GM12892 (cell line): ENCODE data around the gene SCGB1A1. TPM values are rescaled to one million over a fixed set of nuclear protein-coding genes. Genes with fewer than 3 reads are reported as not detected.
"Not testable (repeated sequence)": the region's sequence is repeated elsewhere in the genome, so short reads cannot be mapped to it uniquely, and the experiment has no call there.

Source experiments
- DNase-seq: peaks from one replicate; pipeline ENCODE4 v3.0.0; 2011; ENCODE audit not compliant: insufficient read length
- FAIRE-seq: peaks from 2 replicates; lab custom pipeline; 2011; peaks lifted over from hg19 to GRCh38; lab: Jason Lieb, UNC
- POLR2A ChIP-seq: IDR thresholded peaks from 2 replicates; pipeline ENCODE4 v1.6.1; 2011; ENCODE audit warnings: low read depth, low read length, control low read depth
- POLR2AphosphoS5 ChIP-seq: IDR thresholded peaks from 2 replicates; pipeline ENCODE4 v1.6.1; 2011; ENCODE audit warnings: low read depth, low read length, control low read depth
- TAF1 ChIP-seq: IDR thresholded peaks from 2 replicates; pipeline ENCODE4 v1.6.1; 2011; ENCODE audit warnings: low read depth, mild to moderate bottlenecking, control low read depth, low read length, borderline replicate concordance
- polyA plus RNA-seq: library from polyadenylated mRNA; unstranded; fragments of >200 nt; gene quantifications from one replicate; pipeline ENCODE4 v1.2.1, GENCODE V29; 2012; ENCODE audit warnings: missing spikeins, inconsistent platforms; ENCODE audit not compliant: missing spikeins

SCGB1A1 gene
- not detected for polyA plus RNA-seq

GRCh38 chr11:62418733-62419132 lies at the start of gene SCGB1A1:
Gene SCGB1A1, plus strand, starts transcription at chr11:62419033. Its CDS starts 63 bp downstream, at chr11:62419096.
- DNase-seq (no peak), FAIRE-seq (no peak)
- TF ChIP-seq POLR2AphosphoS5: no peak

- TF ChIP-seq POLR2AphosphoS5 (no peak), POLR2A (no peak), TAF1 (no peak)
- DNase-seq: no peak
- FAIRE-seq: no peak
Measured at GRCh38 chr11:62370743-62371440, 47.9 kb upstream of the SCGB1A1 start.

- DNase-seq (no peak), FAIRE-seq (no peak)
- no peak for TF ChIP-seq TAF1
- TF ChIP-seq POLR2A: no peak
- no peak for TF ChIP-seq POLR2AphosphoS5
Measured at GRCh38 chr11:62372871-62373270, 46.0 kb upstream of the SCGB1A1 start.

GRCh38 chr11:62373464-62374119 lies 45.2 kb upstream of the SCGB1A1 start:
- FAIRE-seq (no peak), DNase-seq (no peak)
- TF ChIP-seq TAF1: no peak
- TF ChIP-seq POLR2A: no peak
- TF ChIP-seq POLR2AphosphoS5: no peak

- TF ChIP-seq POLR2A (no peak), TAF1 (no peak), POLR2AphosphoS5 (no peak)
- FAIRE-seq: no peak
- DNase-seq: no peak
Measured at GRCh38 chr11:62374801-62375200, 44.0 kb upstream of the SCGB1A1 start.

- FAIRE-seq, DNase-seq: not testable (repeated sequence)
Measured at GRCh38 chr11:62378459-62379063, 40.3 kb upstream of the SCGB1A1 start.

- not testable (repeated sequence) for DNase-seq, FAIRE-seq
Measured at GRCh38 chr11:62379586-62379985, 39.2 kb upstream of the SCGB1A1 start.

GRCh38 chr11:62380821-62381245 lies 38.0 kb upstream of the SCGB1A1 start:
- peak; percentile 64 for FAIRE-seq
- not testable (repeated sequence) for DNase-seq

GRCh38 chr11:62383822-62384221 lies 35.0 kb upstream of the SCGB1A1 start:
- no peak for FAIRE-seq
- DNase-seq: no peak

GRCh38 chr11:62386083-62386482 lies 32.8 kb upstream of the SCGB1A1 start:
- FAIRE-seq, DNase-seq: not testable (repeated sequence)

More at GRCh38 chr11:62383822-62384221, 35.0 kb upstream of the SCGB1A1 start:
- TF ChIP-seq POLR2AphosphoS5 (no peak), TAF1 (no peak), POLR2A (no peak)

GRCh38 chr11:62387381-62387780 lies 31.5 kb upstream of the SCGB1A1 start:
- no peak for TF ChIP-seq TAF1
- FAIRE-seq (no peak), DNase-seq (no peak)

GRCh38 chr11:62388999-62389398 lies 29.8 kb upstream of the SCGB1A1 start:
- DNase-seq: no peak
- FAIRE-seq: no peak
- TF ChIP-seq TAF1 (no peak), POLR2A (no peak)

GRCh38 chr11:62390237-62390636 lies 28.6 kb upstream of the SCGB1A1 start:
- TF ChIP-seq POLR2AphosphoS5 (no peak), TAF1 (no peak), POLR2A (no peak)
- no peak for FAIRE-seq
- DNase-seq: no peak
